H9 (cell line): ENCODE results near the gene DMBT1. TPM values are rescaled to one million over a fixed set of nuclear protein-coding genes. Genes with fewer than 3 reads are reported as not detected.

Experiments used
- DNase-seq: peaks from one replicate; pipeline ENCODE4 v3.0.0-alpha.2; 2017
- H2AFZ ChIP-seq: one replicate; pipeline ENCODE4 v1.6.1; 2013; ENCODE audit warnings: mild to moderate bottlenecking, low read length, control low read depth, moderate library complexity
- H2AK5ac ChIP-seq: 2 replicates; pipeline ENCODE4 v1.6.1; 2013; ENCODE audit warnings: low read length, control low read depth, mixed read lengths; ENCODE audit not compliant: insufficient read length
- H2BK120ac ChIP-seq: one replicate; pipeline ENCODE4 v1.6.1; 2013; ENCODE audit warnings: low read depth, mild to moderate bottlenecking, low read length, control low read depth, inconsistent platforms; ENCODE audit not compliant: poor library complexity, severe bottlenecking
- H2BK12ac ChIP-seq: 2 replicates; pipeline ENCODE4 v1.6.1; 2013; ENCODE audit warnings: low read length, control low read depth, mixed read lengths, low read depth; ENCODE audit not compliant: insufficient read length
- H2BK15ac ChIP-seq: 2 replicates; pipeline ENCODE4 v1.6.1; 2013; ENCODE audit warnings: low read depth, low read length, control low read depth
- H2BK20ac ChIP-seq: one replicate; pipeline ENCODE4 v1.6.1; 2013; ENCODE audit warnings: low read depth, mild to moderate bottlenecking, low read length, control low read depth, inconsistent platforms; ENCODE audit not compliant: poor library complexity, severe bottlenecking
- H2BK5ac ChIP-seq: 2 replicates; pipeline ENCODE4 v1.6.1; 2013; ENCODE audit warnings: low read length, control low read depth, mixed read lengths; ENCODE audit not compliant: insufficient read length
- H3K14ac ChIP-seq: 2 replicates; pipeline ENCODE4 v1.6.1; 2013; ENCODE audit warnings: low read length, control low read depth; ENCODE audit not compliant: insufficient read depth
- H3K18ac ChIP-seq: 2 replicates; pipeline ENCODE4 v1.6.1; 2013; ENCODE audit warnings: low read depth, mild to moderate bottlenecking, mixed read lengths, low read length, control low read depth; ENCODE audit not compliant: insufficient read length
- H3K23ac ChIP-seq: 2 replicates; pipeline ENCODE4 v1.6.1; 2013; ENCODE audit warnings: low read length, control low read depth, mixed read lengths, low read depth; ENCODE audit not compliant: insufficient read length
- H3K23me2 ChIP-seq: 2 replicates; pipeline ENCODE4 v1.6.1; 2013; ENCODE audit warnings: low read depth, mild to moderate bottlenecking, mixed read lengths, low read length, control low read depth; ENCODE audit not compliant: insufficient read length, poor library complexity, severe bottlenecking
- H3K27ac ChIP-seq: 2 replicates; pipeline ENCODE4 v1.5.1; 2013; ENCODE audit warnings: low read length, control low read depth, mixed read lengths, low read depth; ENCODE audit not compliant: insufficient read length
- H3K27me3 ChIP-seq: 2 replicates; pipeline ENCODE4 v1.6.1; 2013; ENCODE audit warnings: low read length, control low read depth, inconsistent platforms; ENCODE audit not compliant: insufficient read depth
- H3K4ac ChIP-seq: 2 replicates; pipeline ENCODE4 v1.6.1; 2013; ENCODE audit warnings: low read depth, mild to moderate bottlenecking, control low read depth, inconsistent platforms, low read length, moderate library complexity
- H3K4me1 ChIP-seq: 2 replicates; pipeline ENCODE4 v1.6.1; 2013; ENCODE audit warnings: low read length, control low read depth, inconsistent platforms; ENCODE audit not compliant: insufficient read depth
- H3K4me2 ChIP-seq: 2 replicates; pipeline ENCODE4 v1.6.1; 2013; ENCODE audit warnings: low read length, control low read depth, mixed read lengths; ENCODE audit not compliant: insufficient read length, insufficient read depth
- H3K56ac ChIP-seq: 2 replicates; pipeline ENCODE4 v1.6.1; 2013; ENCODE audit warnings: low read depth, mild to moderate bottlenecking, mixed read lengths, low read length, control low read depth; ENCODE audit not compliant: insufficient read length
- H3K79me1 ChIP-seq: 2 replicates; pipeline ENCODE4 v1.6.1; 2013; ENCODE audit warnings: low read depth, mild to moderate bottlenecking, moderate library complexity, low read length, control low read depth, inconsistent platforms; ENCODE audit not compliant: insufficient read depth, poor library complexity, severe bottlenecking
- H3K79me2 ChIP-seq: 2 replicates; pipeline ENCODE4 v1.6.1; 2013; ENCODE audit warnings: low read length, control low read depth, inconsistent platforms; ENCODE audit not compliant: insufficient read depth
- H3K9ac ChIP-seq: 2 replicates; pipeline ENCODE4 v1.6.1; 2013; ENCODE audit warnings: low read length, control low read depth, mixed read lengths; ENCODE audit not compliant: insufficient read length; ENCODE audit errors: extremely low read depth
- H3K9me3 ChIP-seq: one replicate; pipeline ENCODE4 v1.6.1; 2013; ENCODE audit warnings: low read depth, low read length, inconsistent platforms; ENCODE audit not compliant: control insufficient read depth
- H3T11ph ChIP-seq: one replicate; pipeline ENCODE4 v1.6.1; 2013; ENCODE audit warnings: mild to moderate bottlenecking, low read length, control low read depth, inconsistent platforms
- H4K20me1 ChIP-seq: one replicate; pipeline ENCODE4 v1.6.1; 2013; ENCODE audit not compliant: control insufficient read depth, insufficient read length, insufficient read depth
- H4K5ac ChIP-seq: 2 replicates; pipeline ENCODE4 v1.6.1; 2013; ENCODE audit warnings: low read depth, mild to moderate bottlenecking, mixed read lengths, low read length, control low read depth; ENCODE audit not compliant: insufficient read length
- H4K8ac ChIP-seq: replicated peaks from 2 replicates; pipeline ENCODE4 v1.6.1; 2013; ENCODE audit warnings: low read length, control low read depth, mixed read lengths, low read depth; ENCODE audit not compliant: insufficient read length
- H4K91ac ChIP-seq: 2 replicates; pipeline ENCODE4 v1.6.1; 2013; ENCODE audit warnings: low read depth, mild to moderate bottlenecking, moderate library complexity, mixed read lengths, low read length, control low read depth; ENCODE audit not compliant: insufficient read length
- H3K27ac Mint-ChIP-seq, 3 experiments: 2 replicates in 2 of 3; 3 replicates in 1 of 3; pipeline ENCODE4 v1.8.0; 2020 to 2021; ENCODE audit warnings: mixed read lengths in 3 of 3, mild to moderate bottlenecking in 1 of 3, moderate library complexity in 1 of 3
- H3K27me3 Mint-ChIP-seq: 2 replicates; pipeline ENCODE4 v1.8.0; 2021; ENCODE audit warnings: low read depth, mild to moderate bottlenecking, moderate library complexity, mixed read lengths
- H3K36me3 Mint-ChIP-seq, 3 experiments: 2 replicates in 2 of 3; 3 replicates in 1 of 3; pipeline ENCODE4 v1.8.0; 2020 to 2021; ENCODE audit warnings: low read depth in 3 of 3, mixed read lengths in 3 of 3; ENCODE audit not compliant: insufficient read depth in 1 of 3
- H3K4me1 Mint-ChIP-seq, 2 experiments: 2 replicates each; pipeline ENCODE4 v1.8.0; 2020; ENCODE audit warnings: mixed read lengths in 2 of 2
- H3K4me3 Mint-ChIP-seq, 2 experiments: 2 replicates in 1 of 2; 3 replicates in 1 of 2; pipeline ENCODE4 v1.8.0; 2020 to 2021; ENCODE audit warnings: mild to moderate bottlenecking in 2 of 2, mixed read lengths in 2 of 2, moderate library complexity in 1 of 2
- H3K9me3 Mint-ChIP-seq, 2 experiments: 2 replicates in 1 of 2; 3 replicates in 1 of 2; pipeline ENCODE4 v1.8.0; 2020; ENCODE audit warnings: mild to moderate bottlenecking in 2 of 2, mixed read lengths in 2 of 2, moderate library complexity in 1 of 2
- WGBS: extraction: QIAGEN DNeasy Blood & Tissue Kit; methylation state at CpG from one replicate; pipeline ENCODE4 v1.1.7; 2013; ENCODE audit warnings: missing lambda C conversion rate, low lambda C conversion rate, mixed read lengths; ENCODE audit not compliant: insufficient read length; ENCODE audit errors: extremely low coverage; 5-methylcytosine and 5-hydroxymethylcytosine counted together
- total RNA-seq: library from RNA; stranded (reverse); gene quantifications from 2 replicates; pipeline ENCODE4 v1.2.1, GENCODE V29; 2021
- TF ChIP-seq, protein P1 (sequence below): fragments of 200-600 bp; sonication (generic); conservative IDR thresholded peaks from 3 replicates; pipeline ENCODE4 v1.8.0; 2021; ENCODE audit warnings: antibody characterized with exemption, mild to moderate bottlenecking

Gene DMBT1
- total RNA-seq, 1 experiment from 2014 or later = 0.04 TPM

DNA sequence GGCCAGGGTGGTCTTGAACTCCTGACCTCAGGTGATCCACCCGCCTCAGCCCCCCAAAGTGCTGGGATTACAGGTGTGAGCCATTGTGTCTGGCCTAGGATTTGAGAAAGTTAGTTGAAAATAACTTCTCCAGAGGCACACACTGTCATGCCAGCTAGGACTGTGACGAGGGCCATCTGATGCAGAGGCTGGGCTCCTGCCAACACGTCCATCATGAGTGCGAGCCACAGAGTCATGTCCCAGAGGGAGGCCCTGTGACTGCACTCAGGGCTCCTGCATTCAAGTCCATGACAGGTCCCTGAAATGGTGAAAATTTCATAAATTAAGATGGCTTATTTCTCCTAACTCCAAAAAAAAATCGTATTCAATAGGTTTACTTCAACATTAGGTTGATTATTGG is 122.0 kb downstream of the DMBT1 start:
- Histone ChIP-seq H3K79me1 (no peaks in the 10 kb centered on the region), H3K4me1 (no peaks in the 10 kb centered on the region), H2BK20ac (no peak overlapping the region), H4K8ac (no peak overlapping the region), H3K79me2 (no peaks in the 10 kb centered on the region), H2BK15ac (no peak overlapping the region), H2AFZ (no peak overlapping the region), H3K23ac (no peak overlapping the region), H2BK120ac (no peak overlapping the region), H4K20me1 (no peaks in the 10 kb centered on the region), H3K18ac (no peak overlapping the region), H2BK12ac (no peak overlapping the region), H3K4me2 (no peak overlapping the region), H3T11ph (no peak overlapping the region), H3K27ac (no peak overlapping the region), H3K56ac (no peak overlapping the region), H3K14ac (no peak overlapping the region), H2AK5ac (no peak overlapping the region), H3K27me3 (no peaks in the 10 kb centered on the region), H3K23me2 (no peaks in the 10 kb centered on the region), H3K9me3 (no peaks in the 10 kb centered on the region), H4K91ac (no peak overlapping the region), H3K4ac (no peak overlapping the region), H3K9ac (no peak overlapping the region), H4K5ac (no peak overlapping the region), H2BK5ac (no peak overlapping the region)
- H3K4me3 Mint-ChIP-seq = no peak overlapping the region
- peaks cover 33% of the 10 kb centered on the region for H3K27me3 Mint-ChIP-seq
- TF ChIP-seq, protein P1, sequence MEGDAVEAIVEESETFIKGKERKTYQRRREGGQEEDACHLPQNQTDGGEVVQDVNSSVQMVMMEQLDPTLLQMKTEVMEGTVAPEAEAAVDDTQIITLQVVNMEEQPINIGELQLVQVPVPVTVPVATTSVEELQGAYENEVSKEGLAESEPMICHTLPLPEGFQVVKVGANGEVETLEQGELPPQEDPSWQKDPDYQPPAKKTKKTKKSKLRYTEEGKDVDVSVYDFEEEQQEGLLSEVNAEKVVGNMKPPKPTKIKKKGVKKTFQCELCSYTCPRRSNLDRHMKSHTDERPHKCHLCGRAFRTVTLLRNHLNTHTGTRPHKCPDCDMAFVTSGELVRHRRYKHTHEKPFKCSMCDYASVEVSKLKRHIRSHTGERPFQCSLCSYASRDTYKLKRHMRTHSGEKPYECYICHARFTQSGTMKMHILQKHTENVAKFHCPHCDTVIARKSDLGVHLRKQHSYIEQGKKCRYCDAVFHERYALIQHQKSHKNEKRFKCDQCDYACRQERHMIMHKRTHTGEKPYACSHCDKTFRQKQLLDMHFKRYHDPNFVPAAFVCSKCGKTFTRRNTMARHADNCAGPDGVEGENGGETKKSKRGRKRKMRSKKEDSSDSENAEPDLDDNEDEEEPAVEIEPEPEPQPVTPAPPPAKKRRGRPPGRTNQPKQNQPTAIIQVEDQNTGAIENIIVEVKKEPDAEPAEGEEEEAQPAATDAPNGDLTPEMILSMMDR = no peak
- no CpG with 5 or more reads among the region's 5 CpGs for WGBS
- DNase-seq = no peak
- H3K4me1 Mint-ChIP-seq = no peaks in the 10 kb centered on the region
- no peak overlapping the region; a peak in 1 of 7 replicates for H3K27ac Mint-ChIP-seq
- peaks cover 0 to 10% (median 0%) of the 10 kb centered on the region in 3 experiments; a peak in 3 of 7 replicates for H3K36me3 Mint-ChIP-seq
- peaks cover 3 to 6% of the 10 kb centered on the region in 2 experiments; a peak in 3 of 5 replicates for H3K9me3 Mint-ChIP-seq
